ENCODE results near the gene PERM1.

GRCh38 chr1:970973-971730, 10.7 kb downstream of the PERM1 start:
- TF ChIP-seq TAF1 (IDR thresholded peaks at IDR 0.05; ENCODE audit: low read depth) (no peak), CREB1 (IDR thresholded peaks at IDR 0.05; ENCODE audit: low read depth) (no peak), EP300 (IDR thresholded peaks at IDR 0.05; ENCODE audit: borderline replicate concordance) (no peak), YY1 (IDR thresholded peaks at IDR 0.05; ENCODE audit: low read depth) (no peak), RAD21 (IDR thresholded peaks at IDR 0.05; ENCODE audit: low read depth) (no peak), CEBPB (IDR thresholded peaks at IDR 0.05) (no peak), EGR1 (IDR thresholded peaks at IDR 0.05) (no peak), ZBTB7A (IDR thresholded peaks at IDR 0.05; ENCODE audit: low read depth) (no peak), USF1 (IDR thresholded peaks at IDR 0.05) (no peak), FOXM1 (IDR thresholded peaks at IDR 0.05; ENCODE audit: borderline replicate concordance, low read depth) (no peak), TCF12 (IDR thresholded peaks at IDR 0.05; ENCODE audit: low read depth) (no peak)
- TF ChIP-seq, protein P1, sequence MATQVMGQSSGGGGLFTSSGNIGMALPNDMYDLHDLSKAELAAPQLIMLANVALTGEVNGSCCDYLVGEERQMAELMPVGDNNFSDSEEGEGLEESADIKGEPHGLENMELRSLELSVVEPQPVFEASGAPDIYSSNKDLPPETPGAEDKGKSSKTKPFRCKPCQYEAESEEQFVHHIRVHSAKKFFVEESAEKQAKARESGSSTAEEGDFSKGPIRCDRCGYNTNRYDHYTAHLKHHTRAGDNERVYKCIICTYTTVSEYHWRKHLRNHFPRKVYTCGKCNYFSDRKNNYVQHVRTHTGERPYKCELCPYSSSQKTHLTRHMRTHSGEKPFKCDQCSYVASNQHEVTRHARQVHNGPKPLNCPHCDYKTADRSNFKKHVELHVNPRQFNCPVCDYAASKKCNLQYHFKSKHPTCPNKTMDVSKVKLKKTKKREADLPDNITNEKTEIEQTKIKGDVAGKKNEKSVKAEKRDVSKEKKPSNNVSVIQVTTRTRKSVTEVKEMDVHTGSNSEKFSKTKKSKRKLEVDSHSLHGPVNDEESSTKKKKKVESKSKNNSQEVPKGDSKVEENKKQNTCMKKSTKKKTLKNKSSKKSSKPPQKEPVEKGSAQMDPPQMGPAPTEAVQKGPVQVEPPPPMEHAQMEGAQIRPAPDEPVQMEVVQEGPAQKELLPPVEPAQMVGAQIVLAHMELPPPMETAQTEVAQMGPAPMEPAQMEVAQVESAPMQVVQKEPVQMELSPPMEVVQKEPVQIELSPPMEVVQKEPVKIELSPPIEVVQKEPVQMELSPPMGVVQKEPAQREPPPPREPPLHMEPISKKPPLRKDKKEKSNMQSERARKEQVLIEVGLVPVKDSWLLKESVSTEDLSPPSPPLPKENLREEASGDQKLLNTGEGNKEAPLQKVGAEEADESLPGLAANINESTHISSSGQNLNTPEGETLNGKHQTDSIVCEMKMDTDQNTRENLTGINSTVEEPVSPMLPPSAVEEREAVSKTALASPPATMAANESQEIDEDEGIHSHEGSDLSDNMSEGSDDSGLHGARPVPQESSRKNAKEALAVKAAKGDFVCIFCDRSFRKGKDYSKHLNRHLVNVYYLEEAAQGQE (IDR thresholded peaks at IDR 0.05; ENCODE audit: low read depth): no peak
- TF ChIP-seq, protein P2, sequence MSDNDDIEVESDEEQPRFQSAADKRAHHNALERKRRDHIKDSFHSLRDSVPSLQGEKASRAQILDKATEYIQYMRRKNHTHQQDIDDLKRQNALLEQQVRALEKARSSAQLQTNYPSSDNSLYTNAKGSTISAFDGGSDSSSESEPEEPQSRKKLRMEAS (IDR thresholded peaks at IDR 0.05): no peak
